HCT116 (cell line): ENCODE results near the gene IGSF21. TPM values are rescaled to one million over a fixed set of nuclear protein-coding genes. Genes with fewer than 3 reads are reported as not detected.

Source experiments
- ATAC-seq: fragments of 200-7000 bp; cut with Tn5 transposase; 2 replicates; pipeline ENCODE4 v1.9.1; 2020; ENCODE audit warnings: mild to moderate bottlenecking, moderate library complexity
- BruUV-seq: library from RNA; stranded (reverse); fragments of 400-500 nt; replicated peaks from 2 replicates; lab custom pipeline; 2021; lab: Mats Ljungman, UMichigan
- CTCF ChIA-PET: fragments of 300-600 bp; sonication (Branson Sonifier 250); formaldehyde crosslinking; loops from one replicate; lab custom pipeline; 2021; ENCODE audit warnings: antibody characterized with exemption; lab: Charles Lee
- POLR2A ChIA-PET: fragments of 300-600, 350-600 bp; sonication (Branson Sonifier 250); formaldehyde crosslinking; loops from one replicate; lab custom pipeline; 2021; ENCODE audit warnings: antibody characterized with exemption; lab: Charles Lee
- RAD21 ChIA-PET, 2 experiments: fragments of 300-600 bp; sonication (Branson Sonifier 250); formaldehyde crosslinking; loops; one replicate each; lab custom pipeline; 2023; ENCODE audit warnings: low total read pairs in 2 of 2; ENCODE audit not compliant: uncharacterized antibody in 2 of 2, unreplicated experiment in 2 of 2, low non-redundant PET in 1 of 2; lab: Charles Lee
- DNase-seq: peaks from one replicate; pipeline ENCODE4 v3.0.0-alpha.2; 2010; ENCODE audit warnings: low read depth, low spot score
- H2AFZ ChIP-seq: fragments of 200-600 bp; shearing (Covaris generic), sonication (generic); 2 replicates; pipeline ENCODE4 v1.6.1; 2017; ENCODE audit warnings: low read depth, mixed run types, mixed read lengths, antibody characterized with exemption, low read length; ENCODE audit not compliant: poor library complexity, severe bottlenecking
- H3K27ac ChIP-seq: 2 replicates; pipeline ENCODE4 v1.5.1; 2012; ENCODE audit warnings: low read depth, low read length
- H3K27me3 ChIP-seq: fragments of 200-600 bp; sonication (generic); 2 replicates; pipeline ENCODE4 v1.6.1; 2016; ENCODE audit warnings: mixed run types, low read length, mixed read lengths; ENCODE audit not compliant: insufficient read depth
- H3K36me3 ChIP-seq, 2 experiments: fragments of 200-500 bp in 1 of 2; fragments of 200-600 bp in 1 of 2; sonication (Bioruptor generic) in 1 of 2; sonication (generic) in 1 of 2; 2 replicates each; pipeline versions ENCODE4 v1.5.1 to v1.6.1; 2014 to 2016; ENCODE audit warnings: low read length in 2 of 2, inconsistent platforms in 1 of 2, mixed read lengths in 1 of 2, mixed run types in 1 of 2; ENCODE audit not compliant: insufficient read depth in 2 of 2, control insufficient read depth in 1 of 2
- H3K4me1 ChIP-seq, 2 experiments: fragments of 200-600 bp in 1 of 2; sonication (generic) in 1 of 2; 2 replicates each; pipeline versions ENCODE4 v1.5.1 to v1.6.1; 2012 to 2017; ENCODE audit warnings: low read length in 2 of 2, inconsistent platforms in 1 of 2, mild to moderate bottlenecking in 1 of 2, mixed read lengths in 1 of 2, mixed run types in 1 of 2, moderate library complexity in 1 of 2; ENCODE audit not compliant: insufficient read depth in 2 of 2, control insufficient read depth in 1 of 2
- H3K4me2 ChIP-seq: fragments of 200-600 bp; sonication (generic); 2 replicates; pipeline ENCODE4 v1.6.1; 2017; ENCODE audit warnings: mixed run types, low read length, mixed read lengths
- H3K4me3 ChIP-seq, 2 experiments: fragments of 200-600 bp in 1 of 2; sonication (generic) in 1 of 2; replicated peaks in 1 of 2; 2 replicates each; pipeline ENCODE4 v1.5.1; 2011 to 2016; ENCODE audit warnings: low read length in 2 of 2, control low read depth in 1 of 2, low read depth in 1 of 2, mild to moderate bottlenecking in 1 of 2, mixed read lengths in 1 of 2, mixed run types in 1 of 2
- H3K79me2 ChIP-seq: fragments of 200-600 bp; sonication (generic); 2 replicates; pipeline ENCODE4 v1.6.1; 2017; ENCODE audit warnings: mild to moderate bottlenecking, mixed run types, low read length, moderate library complexity, mixed read lengths; ENCODE audit not compliant: insufficient read depth
- H3K9ac ChIP-seq: fragments of 200-600 bp; sonication (generic); 2 replicates; pipeline ENCODE4 v1.6.1; 2016; ENCODE audit warnings: low read length, mixed read lengths
- H3K9me2 ChIP-seq: fragments of 200-600 bp; sonication (generic), shearing (Covaris generic); 2 replicates; pipeline ENCODE4 v1.6.1; 2017; ENCODE audit warnings: mixed run types, mild to moderate bottlenecking, moderate library complexity; ENCODE audit not compliant: insufficient read depth
- H3K9me3 ChIP-seq, 2 experiments: fragments of 200-500 bp in 1 of 2; fragments of 200-600 bp in 1 of 2; sonication (Bioruptor generic) in 1 of 2; sonication (generic) in 1 of 2; 2 replicates each; pipeline ENCODE4 v1.6.1; 2014 to 2017; ENCODE audit warnings: low read length in 2 of 2, mixed read lengths in 2 of 2, inconsistent platforms in 1 of 2, low read depth in 1 of 2, mild to moderate bottlenecking in 1 of 2, mixed run types in 1 of 2, moderate library complexity in 1 of 2; ENCODE audit not compliant: control insufficient read depth in 1 of 2, insufficient read depth in 1 of 2
- H4K20me1 ChIP-seq: fragments of 200-600 bp; sonication (generic), shearing (Covaris generic); 2 replicates; pipeline ENCODE4 v1.6.1; 2017; ENCODE audit warnings: mixed run types, mild to moderate bottlenecking, moderate library complexity; ENCODE audit not compliant: insufficient read depth
- EGR1 ChIP-seq: IDR thresholded peaks from 2 replicates; pipeline ENCODE4 v1.6.1; 2012; ENCODE audit warnings: low read depth
- REST ChIP-seq: IDR thresholded peaks from 2 replicates; pipeline ENCODE4 v1.6.1; 2012; ENCODE audit warnings: low read depth
- SP1 ChIP-seq: IDR thresholded peaks from 2 replicates; pipeline ENCODE4 v1.6.1; 2012; ENCODE audit warnings: low read depth
- ZFX ChIP-seq: fragments of 450-650 bp; IDR thresholded peaks from 2 replicates; pipeline ENCODE4 v1.6.1; 2017
- intact Hi-C: fragments of 100-400 bp; cut with micrococcal nuclease; formaldehyde crosslinking; loops from 2 replicates; pipeline ENCODE4 v1.10.0; 2022
- total RNA-seq: library from RNA; stranded (reverse); gene quantifications from one replicate; pipeline ENCODE4 v1.2.1, GENCODE V29; 2021; ENCODE audit not compliant: unreplicated experiment
- TF ChIP-seq, protein P1 (sequence below): IDR thresholded peaks from 2 replicates; pipeline ENCODE4 v1.6.1; 2011; ENCODE audit warnings: mild to moderate bottlenecking, low read length, moderate library complexity; ENCODE audit not compliant: insufficient replicate concordance; ENCODE audit errors: extremely low read depth

The IGSF21 gene
- total RNA-seq, 1 experiment from 2014 or later = not detected

DNA sequence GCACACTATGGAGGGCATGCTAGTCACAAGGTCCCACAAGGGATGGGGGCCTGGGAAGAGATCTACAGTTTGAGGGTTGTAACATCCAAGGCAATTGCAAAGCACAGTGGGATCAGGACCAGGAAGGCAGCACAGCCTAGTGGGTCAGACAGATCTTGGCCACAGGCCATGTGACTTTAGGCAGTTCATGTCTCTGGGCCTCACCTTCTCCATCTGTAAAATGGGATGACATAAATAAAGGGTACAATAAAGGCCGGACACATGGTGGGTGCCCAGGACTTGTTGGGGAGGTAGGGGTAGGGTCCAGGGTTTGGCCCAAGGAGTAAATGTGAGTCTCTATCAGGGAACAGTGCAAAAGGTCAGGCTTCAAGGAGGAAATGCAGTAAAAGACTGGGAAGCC lies 18.1 kb upstream of the IGSF21 start (continued):
- TF ChIP-seq, protein P1, sequence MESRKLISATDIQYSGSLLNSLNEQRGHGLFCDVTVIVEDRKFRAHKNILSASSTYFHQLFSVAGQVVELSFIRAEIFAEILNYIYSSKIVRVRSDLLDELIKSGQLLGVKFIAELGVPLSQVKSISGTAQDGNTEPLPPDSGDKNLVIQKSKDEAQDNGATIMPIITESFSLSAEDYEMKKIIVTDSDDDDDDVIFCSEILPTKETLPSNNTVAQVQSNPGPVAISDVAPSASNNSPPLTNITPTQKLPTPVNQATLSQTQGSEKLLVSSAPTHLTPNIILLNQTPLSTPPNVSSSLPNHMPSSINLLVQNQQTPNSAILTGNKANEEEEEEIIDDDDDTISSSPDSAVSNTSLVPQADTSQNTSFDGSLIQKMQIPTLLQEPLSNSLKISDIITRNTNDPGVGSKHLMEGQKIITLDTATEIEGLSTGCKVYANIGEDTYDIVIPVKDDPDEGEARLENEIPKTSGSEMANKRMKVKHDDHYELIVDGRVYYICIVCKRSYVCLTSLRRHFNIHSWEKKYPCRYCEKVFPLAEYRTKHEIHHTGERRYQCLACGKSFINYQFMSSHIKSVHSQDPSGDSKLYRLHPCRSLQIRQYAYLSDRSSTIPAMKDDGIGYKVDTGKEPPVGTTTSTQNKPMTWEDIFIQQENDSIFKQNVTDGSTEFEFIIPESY = no peak
- TF ChIP-seq ZFX (no peak), REST (no peak), EGR1 (no peak)

- ATAC-seq = 0 out of 2 replicates have a peak, but pooled peaks have one; percentile 20
- no peak overlapping the region for H3K4me3 ChIP-seq
- RAD21 ChIA-PET = no interaction called here
- no peak overlapping the region for H2AFZ ChIP-seq
- no peak for TF ChIP-seq SP1
- no peaks in the 10 kb centered on the region for H3K9me3 ChIP-seq
- H3K4me2 ChIP-seq = no peak overlapping the region
- no peaks in the 10 kb centered on the region for H4K20me1 ChIP-seq
- peaks cover 14 to 15% of the 10 kb centered on the region in 2 experiments for H3K4me1 ChIP-seq
- no peaks in the 10 kb centered on the region for H3K27me3 ChIP-seq
- CTCF ChIA-PET = interaction anchor here (2.1 kb wide), 1 partner anchor 10 kb away, joined by 11 read pairs; no protein-coding TSS in a partner anchor
- no peaks in the 10 kb centered on the region for H3K9me2 ChIP-seq
- H3K36me3 ChIP-seq = no peaks in the 10 kb centered on the region
- no peak overlapping the region for H3K9ac ChIP-seq
- POLR2A ChIA-PET = no interaction called here
- H3K79me2 ChIP-seq = no peaks in the 10 kb centered on the region
- DNase-seq = no peak
- H3K27ac ChIP-seq = no peak overlapping the region
- intact Hi-C loops = loop anchor here (10.0 kb wide), 1 partner anchor 106 kb away; no protein-coding TSS in a partner anchor
- no TSS peak for BruUV-seq
Observed at GRCh38 chr1:18090636-18091035, 17.0 kb upstream of the IGSF21 start.
